Measurements from ENCODE around the gene ZNF808.
"Not testable (repeated sequence)": the region's sequence is repeated elsewhere in the genome, so short reads cannot be mapped to it uniquely, and the experiment has no call there.

- TF ChIP-seq CTCF, POLR2A, POLR2AphosphoS5, EP300 (IDR thresholded peaks at IDR 0.05): not testable (repeated sequence)
Observed at GRCh38 chr19:52541176-52541575, 13.7 kb downstream of the ZNF808 start.
